ENCODE data around the gene YLPM1. TPM values are rescaled to one million over a fixed set of nuclear protein-coding genes. Genes with fewer than 3 reads are reported as not detected.

The YLPM1 gene
- total and polyA plus RNA-seq, 2 donors (not counting 3 experiments of a cell fraction or from before 2014, with no cell fraction given) = 14.9 to 85.7 TPM

DNA sequence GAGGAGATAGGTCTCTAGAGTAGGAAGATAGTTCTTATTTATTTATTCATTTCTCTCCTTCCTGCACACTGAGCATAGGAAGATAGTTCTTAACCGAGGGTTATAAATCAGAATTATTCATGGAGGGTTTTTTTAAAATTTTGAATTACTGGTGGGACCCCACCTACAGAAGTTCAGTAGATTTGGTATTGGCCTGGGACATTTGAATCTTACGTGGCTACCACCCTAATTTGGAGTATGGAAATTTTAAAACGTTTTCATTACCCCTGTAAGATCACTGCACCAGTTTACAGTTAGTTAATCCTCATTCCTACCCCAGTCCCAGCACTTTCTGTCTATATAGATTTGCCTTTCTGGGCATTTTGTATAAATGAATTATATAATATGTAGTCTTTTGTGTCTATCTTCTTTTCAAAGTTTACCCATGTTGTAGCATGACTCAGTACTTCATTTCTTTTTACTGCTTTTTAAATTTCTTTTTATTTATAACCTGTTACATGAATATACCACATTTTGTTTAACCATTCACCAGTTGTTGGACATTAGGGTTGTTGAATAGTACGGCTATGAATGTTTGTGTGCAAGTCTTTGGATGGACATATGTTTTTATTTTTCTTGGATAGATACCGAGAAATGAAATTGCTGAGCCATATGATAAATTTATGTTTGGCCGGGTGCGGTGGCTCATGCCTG, 44.9 kb downstream of the YLPM1 start:
- TF ChIP-seq JUN (IDR thresholded peaks at IDR 0.05; ENCODE audit: borderline replicate concordance, insufficient read depth, insufficient read length, low read depth) = no peak
- TF ChIP-seq POLR2A (IDR thresholded peaks at IDR 0.05; ENCODE audit: low read depth, low read length) = no peak
- TF ChIP-seq POLR2AphosphoS5 (IDR thresholded peaks at IDR 0.05; ENCODE audit: insufficient read depth, low read depth, low read length) = no peak
- TF ChIP-seq, protein P1, sequence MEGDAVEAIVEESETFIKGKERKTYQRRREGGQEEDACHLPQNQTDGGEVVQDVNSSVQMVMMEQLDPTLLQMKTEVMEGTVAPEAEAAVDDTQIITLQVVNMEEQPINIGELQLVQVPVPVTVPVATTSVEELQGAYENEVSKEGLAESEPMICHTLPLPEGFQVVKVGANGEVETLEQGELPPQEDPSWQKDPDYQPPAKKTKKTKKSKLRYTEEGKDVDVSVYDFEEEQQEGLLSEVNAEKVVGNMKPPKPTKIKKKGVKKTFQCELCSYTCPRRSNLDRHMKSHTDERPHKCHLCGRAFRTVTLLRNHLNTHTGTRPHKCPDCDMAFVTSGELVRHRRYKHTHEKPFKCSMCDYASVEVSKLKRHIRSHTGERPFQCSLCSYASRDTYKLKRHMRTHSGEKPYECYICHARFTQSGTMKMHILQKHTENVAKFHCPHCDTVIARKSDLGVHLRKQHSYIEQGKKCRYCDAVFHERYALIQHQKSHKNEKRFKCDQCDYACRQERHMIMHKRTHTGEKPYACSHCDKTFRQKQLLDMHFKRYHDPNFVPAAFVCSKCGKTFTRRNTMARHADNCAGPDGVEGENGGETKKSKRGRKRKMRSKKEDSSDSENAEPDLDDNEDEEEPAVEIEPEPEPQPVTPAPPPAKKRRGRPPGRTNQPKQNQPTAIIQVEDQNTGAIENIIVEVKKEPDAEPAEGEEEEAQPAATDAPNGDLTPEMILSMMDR (IDR thresholded peaks at IDR 0.05; ENCODE audit: extremely low read depth in 1 of 2, insufficient read depth in 1 of 2, low read depth in 1 of 2, low read length in 2 of 2) = no peak
- TF ChIP-seq, protein P2, sequence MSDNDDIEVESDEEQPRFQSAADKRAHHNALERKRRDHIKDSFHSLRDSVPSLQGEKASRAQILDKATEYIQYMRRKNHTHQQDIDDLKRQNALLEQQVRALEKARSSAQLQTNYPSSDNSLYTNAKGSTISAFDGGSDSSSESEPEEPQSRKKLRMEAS (IDR thresholded peaks at IDR 0.05; ENCODE audit: insufficient read depth, insufficient read length) = no peak
- no peak for TF ChIP-seq FOS (IDR thresholded peaks at IDR 0.05; ENCODE audit: borderline replicate concordance, insufficient read depth, low read length)
- no peak for TF ChIP-seq GATA2 (IDR thresholded peaks at IDR 0.05; ENCODE audit: insufficient read depth, insufficient read length, low read depth, low read length)
- no peak for TF ChIP-seq MYC (IDR thresholded peaks at IDR 0.05; ENCODE audit: low read depth, low read length)
- TF ChIP-seq EZH2 (IDR thresholded peaks at IDR 0.05; ENCODE audit: borderline replicate concordance, low read depth, low read length, severe bottlenecking) = no peak
- Histone ChIP-seq H3K4me1 (ENCODE audit: control insufficient read depth, extremely low read depth, insufficient read depth, low read length) (peaks cover 5% of the 10 kb centered on the region), H3K27ac (ENCODE audit: insufficient read depth, low read depth, low read length) (no peak overlapping the region), H3K36me3 (ENCODE audit: control insufficient read depth in 2 of 2, extremely low read depth in 1 of 2, insufficient read depth in 2 of 2, low read length in 2 of 2) (peaks cover 10 to 15% of the 10 kb centered on the region in 2 experiments), H3K79me2 (ENCODE audit: control insufficient read depth, insufficient read depth, low read length) (peaks cover 1% of the 10 kb centered on the region), H3K9ac (replicated peaks; ENCODE audit: extremely low read depth, insufficient read depth, low read length) (no peak overlapping the region), H2AFZ (ENCODE audit: low read depth, low read length) (no peak overlapping the region), H3K4me3 (replicated peaks in 1 of 3; ENCODE audit: insufficient read depth in 1 of 3, low read depth in 1 of 3, low read length in 3 of 3) (no peak overlapping the region), H3K27me3 (ENCODE audit: control insufficient read depth in 2 of 2, insufficient read depth in 2 of 2, low read length in 2 of 2) (no peaks in the 10 kb centered on the region), H3K4me2 (ENCODE audit: insufficient read depth, low read length) (no peak overlapping the region), H3K9me1 (replicated peaks; ENCODE audit: control insufficient read depth, extremely low read depth, insufficient read depth, low read length) (no peaks in the 10 kb centered on the region), H4K20me1 (replicated peaks; ENCODE audit: control insufficient read depth, extremely low read depth, insufficient read depth, low read length) (no peaks in the 10 kb centered on the region), H3K9me3 (replicated peaks; ENCODE audit: control insufficient read depth, insufficient read depth, low read length) (no peaks in the 10 kb centered on the region)
- BruUV-seq (replicated peaks) = no TSS peak
- DNase-seq (ENCODE audit: low read depth, low spot score) (no peak), FAIRE-seq (no peak)
- CTCF ChIA-PET = no interaction called here
- dilution Hi-C loops (cut with MboI; ENCODE audit: extremely low pct_ligation_motif_present, low sequenced_read_pairs) (no loop called here), intact Hi-C loops (cut with micrococcal nuclease) (no loop called here)
- POLR2A ChIA-PET = no interaction called here
